ENCODE results near the gene NKD2. TPM values are rescaled to one million over a fixed set of nuclear protein-coding genes. Genes with fewer than 3 reads are reported as not detected.
A peak's percentile ranks its signal among the peaks of the same experiment; 100 is the strongest.

Gene NKD2
- total RNA-seq, 1 experiment from 2014 or later, result 0.57 TPM

DNA sequence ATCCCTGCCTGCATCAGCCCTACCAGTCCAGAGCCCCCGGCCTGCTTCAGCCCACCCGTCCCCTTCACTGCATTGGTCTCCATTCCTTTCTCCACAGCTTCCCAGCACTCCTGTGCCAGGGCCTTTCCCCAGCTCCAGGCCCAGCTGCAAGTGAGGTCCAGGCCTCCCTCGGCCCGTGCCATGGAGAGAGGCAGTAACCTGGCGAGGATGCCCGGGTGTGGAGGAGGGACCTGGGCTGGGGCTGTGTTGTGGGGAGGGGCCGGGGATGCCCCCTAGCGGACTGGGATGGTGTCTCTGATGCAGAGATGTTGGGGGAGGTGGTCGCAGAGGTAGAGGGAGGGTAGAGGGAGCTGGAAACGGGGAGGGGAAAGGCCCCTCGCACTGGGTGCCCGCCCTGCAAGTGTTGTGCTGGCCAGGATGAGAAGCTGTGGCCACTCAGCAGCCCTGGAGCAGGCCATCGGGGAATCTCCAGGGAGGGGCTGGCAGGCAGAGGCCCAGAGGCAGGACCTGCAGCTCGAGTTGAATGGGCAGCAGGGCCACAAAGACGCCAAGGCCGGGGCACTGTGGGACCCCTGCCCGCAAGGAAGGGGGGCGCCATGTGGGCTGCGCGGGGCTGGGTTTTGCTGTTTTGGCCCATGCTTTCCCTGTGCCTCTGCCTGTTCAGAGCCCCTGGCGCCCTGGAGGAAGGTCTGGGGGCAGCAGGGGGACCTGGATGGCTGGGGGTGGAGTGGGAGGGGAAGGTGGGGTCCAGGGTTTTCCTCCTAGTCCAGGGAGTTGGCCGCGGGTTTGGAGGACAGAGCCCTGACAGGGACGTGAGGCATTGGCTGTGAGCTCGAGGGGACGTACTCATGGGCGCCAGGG is 26.0 kb upstream of the NKD2 start:
- no peaks in the 10 kb centered on the region for H4K20me1 ChIP-seq (ENCODE audit: insufficient read depth)
- peaks cover 87% of the 10 kb centered on the region for H3K27me3 ChIP-seq (ENCODE audit: insufficient read depth, low read depth)
- ChIA-PET POLR2A (ENCODE audit: unreplicated experiment) (no interaction called here), CTCF (interaction anchor here (0.7 kb wide), 1 partner anchor 1963 kb away, joined by 8 read pairs; no protein-coding TSS in a partner anchor)
- no peak for DNase-seq
- peaks cover 27% of the 10 kb centered on the region for H3K9me3 ChIP-seq (ENCODE audit: insufficient read depth, low read depth)
- H3K4me2 ChIP-seq, result no peak overlapping the region
- intact Hi-C loops (cut with micrococcal nuclease; ENCODE audit: unreplicated experiment), result no loop called here
- no peaks in the 10 kb centered on the region for H3K36me3 ChIP-seq (ENCODE audit: low read depth)
- no peak for TF ChIP-seq EZH2 (IDR thresholded peaks at IDR 0.05; ENCODE audit: low read depth)
- TF ChIP-seq, protein P1, sequence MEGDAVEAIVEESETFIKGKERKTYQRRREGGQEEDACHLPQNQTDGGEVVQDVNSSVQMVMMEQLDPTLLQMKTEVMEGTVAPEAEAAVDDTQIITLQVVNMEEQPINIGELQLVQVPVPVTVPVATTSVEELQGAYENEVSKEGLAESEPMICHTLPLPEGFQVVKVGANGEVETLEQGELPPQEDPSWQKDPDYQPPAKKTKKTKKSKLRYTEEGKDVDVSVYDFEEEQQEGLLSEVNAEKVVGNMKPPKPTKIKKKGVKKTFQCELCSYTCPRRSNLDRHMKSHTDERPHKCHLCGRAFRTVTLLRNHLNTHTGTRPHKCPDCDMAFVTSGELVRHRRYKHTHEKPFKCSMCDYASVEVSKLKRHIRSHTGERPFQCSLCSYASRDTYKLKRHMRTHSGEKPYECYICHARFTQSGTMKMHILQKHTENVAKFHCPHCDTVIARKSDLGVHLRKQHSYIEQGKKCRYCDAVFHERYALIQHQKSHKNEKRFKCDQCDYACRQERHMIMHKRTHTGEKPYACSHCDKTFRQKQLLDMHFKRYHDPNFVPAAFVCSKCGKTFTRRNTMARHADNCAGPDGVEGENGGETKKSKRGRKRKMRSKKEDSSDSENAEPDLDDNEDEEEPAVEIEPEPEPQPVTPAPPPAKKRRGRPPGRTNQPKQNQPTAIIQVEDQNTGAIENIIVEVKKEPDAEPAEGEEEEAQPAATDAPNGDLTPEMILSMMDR (conservative IDR thresholded peaks at IDR 0.05), result peak; percentile 55; the same call in 1 of the 2 replicates
- H3F3A ChIP-seq (ENCODE audit: insufficient read depth, low read depth), result no peaks in the 10 kb centered on the region
- BruUV-seq (replicated peaks), result no TSS peak
- no peaks in the 10 kb centered on the region for H3K9me2 ChIP-seq (ENCODE audit: insufficient read depth)
- no peak overlapping the region for H3K27ac ChIP-seq
- no peak overlapping the region for H3K4me3 ChIP-seq
- H3K4me1 ChIP-seq (replicated peaks; ENCODE audit: insufficient read depth), result no peaks in the 10 kb centered on the region
- no peak overlapping the region for H2AFZ ChIP-seq
- no peaks in the 10 kb centered on the region for H3K79me2 ChIP-seq (ENCODE audit: low read depth)

DNA sequence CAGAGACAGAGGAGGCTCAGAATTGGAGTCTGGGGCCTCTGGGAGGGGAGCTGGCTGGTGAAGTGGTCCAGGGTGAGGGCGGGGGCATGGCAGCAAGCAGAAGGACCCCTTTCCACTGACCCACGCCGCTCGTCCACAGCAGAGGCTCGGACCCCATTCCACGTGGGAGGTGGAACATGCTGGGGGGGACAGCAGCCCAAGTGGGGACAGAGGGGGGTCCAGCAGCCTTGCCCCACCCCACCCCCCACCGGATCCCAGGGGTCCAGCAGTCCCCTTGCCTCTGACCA is 25.4 kb upstream of the NKD2 start:
- POLR2A ChIA-PET (ENCODE audit: unreplicated experiment), result no interaction called here
- Histone ChIP-seq H3K4me2 (no peak overlapping the region), H3K9me2 (ENCODE audit: insufficient read depth) (no peaks in the 10 kb centered on the region), H3K4me3 (no peak overlapping the region), H3K4me1 (replicated peaks; ENCODE audit: insufficient read depth) (no peaks in the 10 kb centered on the region), H3K36me3 (ENCODE audit: low read depth) (no peaks in the 10 kb centered on the region), H4K20me1 (ENCODE audit: insufficient read depth) (no peaks in the 10 kb centered on the region), H3F3A (ENCODE audit: insufficient read depth, low read depth) (no peaks in the 10 kb centered on the region), H3K27ac (no peak overlapping the region), H3K27me3 (ENCODE audit: insufficient read depth, low read depth) (peaks cover 87% of the 10 kb centered on the region), H3K79me2 (ENCODE audit: low read depth) (no peaks in the 10 kb centered on the region), H2AFZ (no peak overlapping the region), H3K9me3 (ENCODE audit: insufficient read depth, low read depth) (peaks cover 31% of the 10 kb centered on the region)
- TF ChIP-seq EZH2 (IDR thresholded peaks at IDR 0.05; ENCODE audit: low read depth), result no peak
- TF ChIP-seq, protein P1 (conservative IDR thresholded peaks at IDR 0.05), result no peak
- intact Hi-C loops (cut with micrococcal nuclease; ENCODE audit: unreplicated experiment), result no loop called here
- no TSS peak for BruUV-seq (replicated peaks)
- CTCF ChIA-PET, result no interaction called here
- DNase-seq, result no peak

DNA sequence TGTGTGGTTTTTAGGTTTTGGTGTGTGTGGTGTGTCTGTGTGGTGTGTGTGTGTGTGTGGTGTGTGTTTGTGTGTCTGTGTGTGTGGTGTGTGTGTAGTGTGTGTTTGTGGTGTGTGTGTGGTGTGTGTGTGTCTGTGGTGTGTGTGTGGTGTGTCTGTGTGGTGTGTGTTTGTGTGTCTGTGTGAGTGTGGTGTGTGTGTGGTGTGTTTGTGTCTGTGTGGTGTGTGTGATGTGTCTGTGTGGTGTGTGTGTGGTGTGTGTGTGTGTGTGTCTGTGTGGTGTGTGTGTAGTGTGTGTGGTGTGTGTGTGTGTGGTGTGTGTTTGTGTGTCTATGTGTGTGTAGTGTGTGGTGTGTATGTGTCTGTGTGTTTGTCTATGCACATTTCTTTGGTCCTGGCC is 25.0 kb upstream of the NKD2 start:
- Histone ChIP-seq H2AFZ (no peak overlapping the region), H3K27me3 (ENCODE audit: insufficient read depth, low read depth) (peaks cover 87% of the 10 kb centered on the region), H3K4me3 (no peak overlapping the region), H3K79me2 (ENCODE audit: low read depth) (no peaks in the 10 kb centered on the region), H3K9me2 (ENCODE audit: insufficient read depth) (no peaks in the 10 kb centered on the region), H3K9me3 (ENCODE audit: insufficient read depth, low read depth) (peaks cover 35% of the 10 kb centered on the region), H4K20me1 (ENCODE audit: insufficient read depth) (no peaks in the 10 kb centered on the region), H3K27ac (no peak overlapping the region), H3K4me2 (no peak overlapping the region), H3K4me1 (replicated peaks; ENCODE audit: insufficient read depth) (no peaks in the 10 kb centered on the region), H3K36me3 (ENCODE audit: low read depth) (no peaks in the 10 kb centered on the region), H3F3A (ENCODE audit: insufficient read depth, low read depth) (no peaks in the 10 kb centered on the region)
- ChIA-PET POLR2A (ENCODE audit: unreplicated experiment) (no interaction called here), CTCF (no interaction called here)
- TF ChIP-seq, protein P1 (conservative IDR thresholded peaks at IDR 0.05), result no peak
- no peak for TF ChIP-seq EZH2 (IDR thresholded peaks at IDR 0.05; ENCODE audit: low read depth)
- DNase-seq, result no peak
- intact Hi-C loops (cut with micrococcal nuclease; ENCODE audit: unreplicated experiment), result no loop called here
- no TSS peak for BruUV-seq (replicated peaks)
